Measurements from ENCODE around the gene CFAP61. TPM values are rescaled to one million over a fixed set of nuclear protein-coding genes. Genes with fewer than 3 reads are reported as not detected.

CFAP61 gene
- total RNA-seq, 4 donors from 2014 or later, result 0.34 to 1.6 (median 1.1) TPM

DNA sequence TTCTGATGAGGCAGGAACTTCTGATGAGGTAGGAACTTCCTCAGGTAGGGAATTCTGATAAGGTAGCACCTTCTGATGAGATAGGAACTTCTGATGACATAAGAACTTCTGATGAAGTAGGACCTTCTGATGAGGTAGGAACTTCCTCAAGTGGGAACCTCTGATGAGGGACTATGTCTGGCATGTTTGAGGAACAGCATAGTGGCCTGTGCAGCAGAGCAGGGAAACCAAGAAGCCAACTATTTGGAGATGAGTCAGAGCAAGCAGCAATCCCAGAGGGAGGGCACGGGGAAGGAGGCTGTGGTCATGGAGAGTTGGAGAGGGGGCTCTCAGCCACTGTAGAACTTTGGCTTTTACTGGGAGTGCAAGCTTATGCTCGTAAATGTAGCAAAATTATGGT, 132.4 kb downstream of the CFAP61 start:
- DNase-seq, result no peak
- Histone ChIP-seq H3K27ac (no peak overlapping the region), H3K36me3 (no peaks in the 10 kb centered on the region), H3K9me3 (no peaks in the 10 kb centered on the region), H3K27me3 (no peaks in the 10 kb centered on the region), H3K4me3 (replicated peaks in 1 of 3) (no peak overlapping the region), H3K4me1 (no peaks in the 10 kb centered on the region)
- WGBS, 2 donors, result 80 to 81% methylated on average over 2 of the region's 2 CpGs
- no peak for TF ChIP-seq POLR2A (IDR thresholded peaks at IDR 0.05)
- TF ChIP-seq, protein P1, sequence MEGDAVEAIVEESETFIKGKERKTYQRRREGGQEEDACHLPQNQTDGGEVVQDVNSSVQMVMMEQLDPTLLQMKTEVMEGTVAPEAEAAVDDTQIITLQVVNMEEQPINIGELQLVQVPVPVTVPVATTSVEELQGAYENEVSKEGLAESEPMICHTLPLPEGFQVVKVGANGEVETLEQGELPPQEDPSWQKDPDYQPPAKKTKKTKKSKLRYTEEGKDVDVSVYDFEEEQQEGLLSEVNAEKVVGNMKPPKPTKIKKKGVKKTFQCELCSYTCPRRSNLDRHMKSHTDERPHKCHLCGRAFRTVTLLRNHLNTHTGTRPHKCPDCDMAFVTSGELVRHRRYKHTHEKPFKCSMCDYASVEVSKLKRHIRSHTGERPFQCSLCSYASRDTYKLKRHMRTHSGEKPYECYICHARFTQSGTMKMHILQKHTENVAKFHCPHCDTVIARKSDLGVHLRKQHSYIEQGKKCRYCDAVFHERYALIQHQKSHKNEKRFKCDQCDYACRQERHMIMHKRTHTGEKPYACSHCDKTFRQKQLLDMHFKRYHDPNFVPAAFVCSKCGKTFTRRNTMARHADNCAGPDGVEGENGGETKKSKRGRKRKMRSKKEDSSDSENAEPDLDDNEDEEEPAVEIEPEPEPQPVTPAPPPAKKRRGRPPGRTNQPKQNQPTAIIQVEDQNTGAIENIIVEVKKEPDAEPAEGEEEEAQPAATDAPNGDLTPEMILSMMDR (IDR thresholded peaks at IDR 0.05), result no peak
- intact Hi-C loops (cut with DNase I), result no loop called here

DNA sequence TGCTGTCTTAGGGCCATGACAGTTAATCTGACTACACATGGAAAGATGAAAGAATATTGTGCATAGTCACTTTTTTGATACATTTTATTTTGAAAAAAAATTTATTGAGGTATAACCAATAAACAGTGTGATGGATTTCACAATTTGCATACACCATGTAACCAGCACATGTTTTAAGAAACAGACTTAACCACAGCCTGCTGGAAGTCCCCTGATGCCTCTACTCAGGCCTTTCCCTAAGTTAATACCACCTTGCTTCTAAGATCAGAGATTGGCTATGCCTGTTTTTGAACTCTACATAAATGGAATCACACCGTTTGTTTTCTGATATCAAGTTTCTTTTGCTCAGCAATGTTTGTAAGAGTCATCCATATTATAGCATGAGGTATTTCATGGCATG, 136.3 kb downstream of the CFAP61 start:
- no peak for TF ChIP-seq POLR2A (IDR thresholded peaks at IDR 0.05)
- TF ChIP-seq, protein P1 (IDR thresholded peaks at IDR 0.05), result no peak
- H3K4me1 ChIP-seq, result no peaks in the 10 kb centered on the region
- no peak overlapping the region for H3K4me3 ChIP-seq (replicated peaks in 1 of 3)
- no peaks in the 10 kb centered on the region for H3K36me3 ChIP-seq
- intact Hi-C loops (cut with DNase I), result no loop called here
- H3K9me3 ChIP-seq, result no peaks in the 10 kb centered on the region
- no peak for DNase-seq
- WGBS, 2 donors, result 71 to 73% methylated on average over 1 of the region's 1 CpG
- H3K27ac ChIP-seq, result no peak overlapping the region
- H3K27me3 ChIP-seq, result no peaks in the 10 kb centered on the region

DNA sequence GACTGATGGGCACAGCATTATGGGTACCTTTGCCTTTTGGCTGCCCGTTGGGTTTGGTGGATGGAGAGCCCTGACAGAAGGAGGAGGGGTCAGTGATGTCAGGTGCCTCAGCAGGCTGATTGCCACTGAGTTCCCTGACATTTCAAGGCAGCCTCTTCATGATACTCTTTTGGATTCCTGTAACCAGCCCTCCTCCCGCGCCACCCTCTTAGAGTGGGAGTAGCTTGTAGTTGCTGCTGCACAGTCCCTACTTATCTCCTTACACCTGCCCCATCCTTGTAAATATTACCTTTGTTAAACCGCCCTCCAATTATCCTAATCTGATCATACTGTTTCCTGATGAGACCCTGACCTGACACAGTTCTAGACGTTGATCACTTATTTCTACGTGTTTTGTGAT, 140.0 kb downstream of the CFAP61 start:
- intact Hi-C loops (cut with DNase I), result no loop called here
- Histone ChIP-seq H3K9me3 (no peaks in the 10 kb centered on the region), H3K4me3 (replicated peaks in 1 of 3) (no peak overlapping the region), H3K36me3 (no peaks in the 10 kb centered on the region), H3K27ac (no peak overlapping the region), H3K4me1 (no peaks in the 10 kb centered on the region), H3K27me3 (no peaks in the 10 kb centered on the region)
- 69 to 71% methylated on average over 6 of the region's 6 CpGs for WGBS, 2 donors
- TF ChIP-seq, protein P1 (IDR thresholded peaks at IDR 0.05), result no peak
- no peak for TF ChIP-seq POLR2A (IDR thresholded peaks at IDR 0.05)
- DNase-seq, result no peak

DNA sequence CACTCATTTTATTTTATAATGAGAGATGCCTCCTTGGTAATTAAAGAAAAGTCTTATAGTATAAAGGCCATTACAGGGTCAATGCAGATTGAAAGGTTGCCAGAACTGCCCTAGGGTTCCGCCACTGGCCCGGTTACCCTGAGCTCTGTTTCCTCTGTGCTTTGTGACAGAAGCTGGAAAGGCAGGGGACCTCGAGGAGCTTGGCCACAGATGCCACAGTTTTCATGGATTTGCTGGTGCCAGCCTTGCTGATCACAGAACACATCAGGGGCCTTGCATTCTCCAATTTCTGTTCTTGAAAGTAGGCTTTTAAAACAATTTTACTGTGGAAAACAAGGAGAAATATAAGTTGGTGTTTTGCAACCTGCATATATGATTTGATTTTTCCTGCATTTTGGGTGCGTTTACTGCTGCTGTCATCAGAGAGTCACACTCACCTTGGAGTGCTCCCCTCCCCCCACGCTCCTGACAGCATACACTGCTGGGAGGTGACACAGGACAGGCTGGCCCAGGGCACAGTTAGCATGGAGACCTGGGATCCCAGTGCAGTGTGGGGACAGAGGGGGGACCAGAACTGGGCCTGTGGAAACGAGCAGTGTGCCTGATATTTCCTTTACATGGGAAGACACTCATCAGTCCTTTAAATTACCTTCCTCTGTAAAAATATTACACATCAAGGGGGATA, 142.8 kb downstream of the CFAP61 start:
- Histone ChIP-seq H3K4me1 (no peaks in the 10 kb centered on the region), H3K27ac (no peak overlapping the region), H3K4me3 (replicated peaks in 1 of 3) (no peak overlapping the region), H3K36me3 (no peaks in the 10 kb centered on the region), H3K27me3 (no peaks in the 10 kb centered on the region), H3K9me3 (no peaks in the 10 kb centered on the region)
- intact Hi-C loops (cut with DNase I), result no loop called here
- WGBS, 2 donors, result 70 to 76% methylated on average over 6 of the region's 6 CpGs
- TF ChIP-seq POLR2A (IDR thresholded peaks at IDR 0.05), result no peak
- TF ChIP-seq, protein P1 (IDR thresholded peaks at IDR 0.05), result no peak
- no peak for DNase-seq

DNA sequence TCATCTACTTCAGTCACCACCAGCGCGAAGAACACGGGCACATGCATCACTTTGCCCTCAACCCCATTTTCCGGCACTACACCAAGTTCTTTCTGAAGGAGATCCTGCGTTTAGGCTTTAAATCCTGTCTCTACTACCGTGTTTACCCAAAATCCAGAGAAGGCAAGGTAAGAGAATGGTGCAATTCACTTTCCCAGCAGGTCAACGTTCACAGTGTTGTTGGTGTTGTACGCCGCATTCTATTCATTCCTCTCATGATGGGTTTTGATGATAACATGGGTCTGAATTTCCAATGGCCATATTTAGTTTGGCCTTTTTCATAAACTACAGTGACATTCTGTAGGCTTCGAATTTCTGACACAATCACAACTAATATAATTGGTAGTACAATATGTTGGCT, 144.3 kb downstream of the CFAP61 start:
- Histone ChIP-seq H3K9me3 (no peaks in the 10 kb centered on the region), H3K27ac (no peak overlapping the region), H3K4me1 (no peaks in the 10 kb centered on the region), H3K4me3 (replicated peaks in 1 of 3) (no peak overlapping the region), H3K27me3 (no peaks in the 10 kb centered on the region), H3K36me3 (no peaks in the 10 kb centered on the region)
- TF ChIP-seq, protein P1 (IDR thresholded peaks at IDR 0.05), result no peak
- no peak for TF ChIP-seq POLR2A (IDR thresholded peaks at IDR 0.05)
- DNase-seq, result no peak
- intact Hi-C loops (cut with DNase I), result no loop called here
- WGBS, 2 donors, result 85 to 89% methylated on average over 10 of the region's 10 CpGs

Data from thyroid gland (tissue), 4 donors.